CD8-positive, alpha-beta memory T cell (primary cell): ENCODE data around the gene RAB22A. TPM values are rescaled to one million over a fixed set of nuclear protein-coding genes. Genes with fewer than 3 reads are reported as not detected.

Experiments
- CTCF ChIA-PET: fragments of 350-600 bp; sonication (Branson Sonifier 250); formaldehyde crosslinking; loops from one replicate; lab custom pipeline; 2021; ENCODE audit warnings: antibody characterized with exemption; lab: Charles Lee
- POLR2A ChIA-PET: fragments of 350-600 bp; sonication (Branson Sonifier 250); formaldehyde crosslinking; loops from one replicate; lab custom pipeline; 2021; ENCODE audit warnings: antibody characterized with exemption; lab: Charles Lee
- DNase-seq, 5 donors: peaks; one replicate each; pipeline versions ENCODE4 v3.0.0 to v3.0.0-alpha.2; 2020 to 2022; ENCODE audit warnings: mixed read lengths in 1 of 5
- H3K27ac ChIP-seq: one replicate; pipeline ENCODE4 v1.7.0; 2013; ENCODE audit warnings: low read depth, mild to moderate bottlenecking, low read length, moderate library complexity
- H3K27me3 ChIP-seq: 2 replicates; pipeline ENCODE4 v1.7.0; 2013; ENCODE audit warnings: low read length, mild to moderate bottlenecking; ENCODE audit not compliant: insufficient read depth, poor library complexity, severe bottlenecking
- H3K36me3 ChIP-seq: 2 replicates; pipeline ENCODE4 v1.7.0; 2013; ENCODE audit warnings: mild to moderate bottlenecking, low read length, moderate library complexity; ENCODE audit not compliant: insufficient read depth
- H3K4me1 ChIP-seq: 2 replicates; pipeline ENCODE4 v1.7.0; 2013; ENCODE audit warnings: mild to moderate bottlenecking, low read length, moderate library complexity; ENCODE audit not compliant: insufficient read depth
- H3K4me3 ChIP-seq: 2 replicates; pipeline ENCODE4 v1.7.0; 2013; ENCODE audit warnings: mild to moderate bottlenecking, low read length
- H3K9me3 ChIP-seq: 2 replicates; pipeline ENCODE4 v1.7.0; 2013; ENCODE audit warnings: mild to moderate bottlenecking, low read length
- H3K27ac Mint-ChIP-seq, 8 donors: one replicate each; pipeline ENCODE4 v1.8.0; 2020 to 2021; ENCODE audit warnings: mixed read lengths in 8 of 8, mild to moderate bottlenecking in 6 of 8, inconsistent platforms in 3 of 8, moderate library complexity in 3 of 8
- H3K27me3 Mint-ChIP-seq, 2 donors: one replicate each; pipeline ENCODE4 v1.8.0; 2020 to 2021; ENCODE audit warnings: mixed read lengths in 2 of 2, mild to moderate bottlenecking in 1 of 2, moderate library complexity in 1 of 2
- H3K36me3 Mint-ChIP-seq, 3 donors: one replicate each; pipeline ENCODE4 v1.8.0; 2020 to 2021; ENCODE audit warnings: mixed read lengths in 3 of 3, inconsistent platforms in 1 of 3, mild to moderate bottlenecking in 1 of 3
- H3K4me1 Mint-ChIP-seq, 3 donors: one replicate each; pipeline ENCODE4 v1.8.0; 2020 to 2021; ENCODE audit warnings: mixed read lengths in 3 of 3, inconsistent platforms in 1 of 3, mild to moderate bottlenecking in 1 of 3
- H3K4me3 Mint-ChIP-seq, 7 donors: one replicate each; pipeline ENCODE4 v1.8.0; 2020 to 2021; ENCODE audit warnings: mixed read lengths in 7 of 7, mild to moderate bottlenecking in 6 of 7, moderate library complexity in 4 of 7, inconsistent platforms in 2 of 7
- H3K9me3 Mint-ChIP-seq, 5 donors: one replicate each; pipeline ENCODE4 v1.8.0; 2020 to 2022; ENCODE audit warnings: mixed read lengths in 5 of 5, mild to moderate bottlenecking in 3 of 5, moderate library complexity in 2 of 5, inconsistent platforms in 1 of 5
- polyA plus RNA-seq: library from polyadenylated mRNA; unstranded; fragments of 300-500 nt; fragmentation: Illumina TruSeq; gene quantifications from one replicate; pipeline ENCODE4 v1.2.3, GENCODE V29; 2021
- total RNA-seq, 2 experiments: library from RNA; stranded (reverse); gene quantifications; one replicate each; pipeline ENCODE4 v1.2.3, GENCODE V29; 2021

RAB22A gene
- total and polyA plus RNA-seq, 3 experiments from 2014 or later = 14.9 to 17.6 (median 17.3) TPM

DNA sequence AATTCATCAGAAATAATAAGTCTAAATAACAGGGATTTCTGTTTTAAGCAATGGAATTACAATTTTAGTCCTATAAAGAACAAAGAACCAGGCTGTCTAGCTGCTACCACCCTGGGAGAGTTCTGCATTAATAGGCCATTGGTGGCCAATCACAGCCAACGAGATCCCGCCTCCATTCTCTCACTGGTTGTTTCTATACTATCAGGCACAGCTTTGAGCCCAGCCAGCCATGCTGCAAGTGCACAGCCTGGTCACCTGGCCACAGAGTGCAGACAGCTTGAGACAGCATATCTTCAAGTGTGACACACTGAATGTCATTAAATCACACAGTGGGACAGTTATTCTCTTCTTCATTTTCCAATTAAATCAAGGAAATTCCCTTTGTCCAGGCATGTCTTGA, 16.1 kb upstream of the RAB22A start:
- Mint-ChIP-seq H3K4me1 (peaks cover 10 to 14% (median 14%) of the 10 kb centered on the region in 3 donors), H3K4me3 (no peak overlapping the region), H3K27me3 (no peaks in the 10 kb centered on the region), H3K36me3 (no peaks in the 10 kb centered on the region), H3K9me3 (no peaks in the 10 kb centered on the region), H3K27ac (no peak overlapping the region)
- Histone ChIP-seq H3K36me3 (no peaks in the 10 kb centered on the region), H3K4me3 (no peak overlapping the region), H3K27me3 (no peaks in the 10 kb centered on the region), H3K4me1 (no peaks in the 10 kb centered on the region), H3K9me3 (no peaks in the 10 kb centered on the region), H3K27ac (no peak overlapping the region)
- DNase-seq = no peak
- CTCF ChIA-PET = no interaction called here
- POLR2A ChIA-PET = no interaction called here

- Histone ChIP-seq H3K27ac (no peak overlapping the region), H3K27me3 (no peaks in the 10 kb centered on the region), H3K4me1 (no peaks in the 10 kb centered on the region), H3K9me3 (no peaks in the 10 kb centered on the region), H3K36me3 (no peaks in the 10 kb centered on the region), H3K4me3 (no peak overlapping the region)
- Mint-ChIP-seq H3K9me3 (no peaks in the 10 kb centered on the region), H3K4me3 (no peak overlapping the region), H3K36me3 (no peaks in the 10 kb centered on the region), H3K27me3 (no peaks in the 10 kb centered on the region), H3K27ac (peak overlapping the region in 5 of 8 donors; percentile 10 to 74 (median 59)), H3K4me1 (peaks cover 10 to 14% (median 14%) of the 10 kb centered on the region in 3 donors)
- POLR2A ChIA-PET = no interaction called here
- DNase-seq = no peak
- CTCF ChIA-PET = no interaction called here
These were observed 14.7 kb upstream of the RAB22A start for GRCh38 chr20:58294497-58295455.

- Histone ChIP-seq H3K27ac (no peak overlapping the region), H3K9me3 (no peaks in the 10 kb centered on the region), H3K4me3 (no peak overlapping the region), H3K36me3 (no peaks in the 10 kb centered on the region), H3K4me1 (no peaks in the 10 kb centered on the region), H3K27me3 (no peaks in the 10 kb centered on the region)
- peaks cover 10 to 14% (median 13%) of the 10 kb centered on the region in 3 donors for H3K4me1 Mint-ChIP-seq
- no peaks in the 10 kb centered on the region for H3K27me3 Mint-ChIP-seq
- no peak overlapping the region for H3K4me3 Mint-ChIP-seq
- ChIA-PET POLR2A (no interaction called here), CTCF (interaction anchor here (0.6 to 0.9 kb wide), 2 partner anchors 10 to 67 kb away, joined by 3 to 4 read pairs; no protein-coding TSS in a partner anchor)
- peak overlapping the region in 2 of 8 donors; percentile 8 to 34 for H3K27ac Mint-ChIP-seq
- H3K9me3 Mint-ChIP-seq = no peaks in the 10 kb centered on the region
- no peak for DNase-seq
- no peaks in the 10 kb centered on the region for H3K36me3 Mint-ChIP-seq
These were observed 13.3 kb upstream of the RAB22A start for GRCh38 chr20:58296051-58296837.

- ChIA-PET POLR2A (no interaction called here), CTCF (no interaction called here)
- no peak overlapping the region for H3K27ac ChIP-seq
- peaks cover 0 to 3% (median 0%) of the 10 kb centered on the region in 3 donors for H3K36me3 Mint-ChIP-seq
- DNase-seq = no peak
- H3K36me3 ChIP-seq = no peaks in the 10 kb centered on the region
- no peaks in the 10 kb centered on the region for H3K27me3 Mint-ChIP-seq
- peak overlapping the region in 4 of 8 donors; percentile 0 to 81 (median 76) for H3K27ac Mint-ChIP-seq
- H3K4me3 ChIP-seq = no peak overlapping the region
- H3K4me1 Mint-ChIP-seq = peaks cover 10 to 13% (median 11%) of the 10 kb centered on the region in 3 donors
- H3K9me3 ChIP-seq = no peaks in the 10 kb centered on the region
- no peaks in the 10 kb centered on the region for H3K27me3 ChIP-seq
- peak overlapping the region in 1 of 7 donors; percentile 48 for H3K4me3 Mint-ChIP-seq
- no peaks in the 10 kb centered on the region for H3K9me3 Mint-ChIP-seq
- H3K4me1 ChIP-seq = no peaks in the 10 kb centered on the region
These were observed 12.1 kb upstream of the RAB22A start for GRCh38 chr20:58297394-58297793.

GRCh38 chr20:58300321-58300720, 9.2 kb upstream of the RAB22A start:
- ChIA-PET CTCF (no interaction called here), POLR2A (no interaction called here)
- Mint-ChIP-seq H3K27me3 (peaks cover 0 to under 1% of the 10 kb centered on the region in 2 donors), H3K4me3 (no peak overlapping the region), H3K27ac (peak overlapping the region in 1 of 8 donors; percentile 69), H3K4me1 (peaks cover 9 to 24% (median 10%) of the 10 kb centered on the region in 3 donors), H3K36me3 (peaks cover 0 to 3% (median 0%) of the 10 kb centered on the region in 3 donors), H3K9me3 (no peaks in the 10 kb centered on the region)
- no peaks in the 10 kb centered on the region for H3K36me3 ChIP-seq
- DNase-seq = no peak
- H3K4me3 ChIP-seq = no peak overlapping the region
- H3K9me3 ChIP-seq = no peaks in the 10 kb centered on the region
- H3K27me3 ChIP-seq = no peaks in the 10 kb centered on the region
- H3K4me1 ChIP-seq = no peaks in the 10 kb centered on the region
- no peak overlapping the region for H3K27ac ChIP-seq

GRCh38 chr20:58303547-58303946, 6.0 kb upstream of the RAB22A start:
- H3K27ac Mint-ChIP-seq = peak overlapping the region in 3 of 8 donors; percentile 12 to 97 (median 18)
- no peaks in the 10 kb centered on the region for H3K36me3 ChIP-seq
- H3K27me3 ChIP-seq = no peaks in the 10 kb centered on the region
- no peak overlapping the region for H3K27ac ChIP-seq
- H3K9me3 ChIP-seq = no peaks in the 10 kb centered on the region
- POLR2A ChIA-PET = no interaction called here
- H3K36me3 Mint-ChIP-seq = peaks cover 0 to 3% (median 0%) of the 10 kb centered on the region in 3 donors
- H3K27me3 Mint-ChIP-seq = peaks cover 0 to 2% of the 10 kb centered on the region in 2 donors
- H3K9me3 Mint-ChIP-seq = no peaks in the 10 kb centered on the region
- no peak overlapping the region for H3K4me3 ChIP-seq
- H3K4me1 ChIP-seq = peaks cover 27% of the 10 kb centered on the region
- no peak for DNase-seq
- H3K4me1 Mint-ChIP-seq = peaks cover 24 to 43% (median 27%) of the 10 kb centered on the region in 3 donors
- H3K4me3 Mint-ChIP-seq = no peak overlapping the region
- CTCF ChIA-PET = no interaction called here

GRCh38 chr20:58305061-58305460, 4.5 kb upstream of the RAB22A start:
- H3K4me1 Mint-ChIP-seq = peaks cover 24 to 49% (median 29%) of the 10 kb centered on the region in 3 donors
- POLR2A ChIA-PET = no interaction called here
- Histone ChIP-seq H3K36me3 (no peaks in the 10 kb centered on the region), H3K4me3 (no peak overlapping the region), H3K9me3 (no peaks in the 10 kb centered on the region), H3K4me1 (peaks cover 33% of the 10 kb centered on the region), H3K27me3 (no peaks in the 10 kb centered on the region), H3K27ac (no peak overlapping the region)
- CTCF ChIA-PET = no interaction called here
- H3K27ac Mint-ChIP-seq = peak overlapping the region in 7 of 8 donors; percentile 97 to 99 (median 98)
- H3K27me3 Mint-ChIP-seq = peaks cover 0 to 2% of the 10 kb centered on the region in 2 donors
- no peak for DNase-seq
- no peak overlapping the region for H3K4me3 Mint-ChIP-seq
- H3K9me3 Mint-ChIP-seq = no peaks in the 10 kb centered on the region
- peaks cover 0 to 3% (median under 1%) of the 10 kb centered on the region in 3 donors for H3K36me3 Mint-ChIP-seq
